ENCODE measurements around the gene MPRIP. TPM values are rescaled to one million over a fixed set of nuclear protein-coding genes. Genes with fewer than 3 reads are reported as not detected.
"Not testable (repeated sequence)": the region's sequence is repeated elsewhere in the genome, so short reads cannot be mapped to it uniquely, and the experiment has no call there.

MPRIP gene
- total RNA-seq, 1 donor from 2014 or later, result 423 TPM

- DNase-seq (ENCODE audit: low spot score), result no peak
Observed at GRCh38 chr17:17126131-17127110, 84.2 kb downstream of the MPRIP start.

GRCh38 chr17:17127156-17127555, 84.9 kb downstream of the MPRIP start:
- DNase-seq (ENCODE audit: low spot score), result no peak

DNA sequence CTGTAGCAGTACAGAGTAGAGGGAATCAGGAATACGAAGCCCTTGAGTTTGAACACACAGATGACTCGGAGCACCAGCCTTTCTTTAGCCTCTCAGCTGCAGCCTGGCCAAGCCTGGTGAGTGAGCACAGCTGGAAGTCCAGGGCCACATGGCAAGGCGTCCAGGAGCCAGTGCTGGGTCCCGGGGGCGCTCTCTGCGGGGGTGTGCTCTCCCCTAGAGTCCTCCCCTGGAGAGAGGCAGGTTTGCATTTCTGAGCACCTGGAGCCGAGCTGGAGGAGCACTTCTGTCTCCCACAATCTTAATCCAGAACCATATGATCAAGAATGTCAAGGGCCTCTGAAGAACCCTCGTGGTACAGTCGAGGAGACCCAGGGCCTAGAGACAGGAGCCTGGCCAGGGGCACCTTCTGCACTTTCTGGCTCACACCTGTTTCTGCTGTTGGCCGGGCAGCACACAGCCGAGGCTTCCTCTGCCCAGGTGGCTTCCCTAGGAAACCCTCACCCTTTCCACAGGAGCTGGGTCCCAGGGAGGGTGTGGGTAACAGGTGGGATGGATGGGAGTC, 85.6 kb downstream of the MPRIP start:
- DNase-seq (ENCODE audit: low spot score), result no peak

DNA sequence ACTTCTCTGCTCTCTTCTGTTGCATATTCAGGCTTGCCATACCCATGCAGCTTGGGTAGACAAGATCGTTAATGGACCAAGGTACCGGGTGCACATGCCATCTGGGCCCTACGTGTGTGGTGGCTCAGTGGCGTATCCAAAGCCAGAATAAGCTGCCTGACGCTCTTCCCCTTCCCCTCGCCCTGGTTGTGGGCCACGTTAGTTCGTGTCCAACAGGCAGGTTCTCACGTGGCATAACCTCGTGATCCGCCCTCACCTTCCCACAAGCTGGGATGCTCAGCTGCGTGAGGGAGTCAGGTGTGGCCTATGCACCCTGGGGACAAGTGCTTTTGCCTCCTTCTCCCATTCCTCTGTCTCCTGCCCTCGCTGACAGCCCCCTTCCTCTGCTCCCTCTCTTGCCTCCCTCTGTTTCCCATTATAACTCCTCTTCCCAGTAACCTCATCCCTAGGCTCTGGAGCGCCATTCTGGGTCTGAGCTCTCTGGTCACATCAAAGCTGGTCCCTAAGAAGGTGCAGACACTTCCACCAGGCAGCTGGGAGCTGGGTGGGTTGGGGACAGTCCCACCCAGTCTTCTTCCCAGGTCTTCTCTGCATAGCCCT, 86.3 kb downstream of the MPRIP start:
- no peak for DNase-seq (ENCODE audit: low spot score)

GRCh38 chr17:17129466-17129865, 87.2 kb downstream of the MPRIP start:
- no peak for DNase-seq (ENCODE audit: low spot score)

DNA sequence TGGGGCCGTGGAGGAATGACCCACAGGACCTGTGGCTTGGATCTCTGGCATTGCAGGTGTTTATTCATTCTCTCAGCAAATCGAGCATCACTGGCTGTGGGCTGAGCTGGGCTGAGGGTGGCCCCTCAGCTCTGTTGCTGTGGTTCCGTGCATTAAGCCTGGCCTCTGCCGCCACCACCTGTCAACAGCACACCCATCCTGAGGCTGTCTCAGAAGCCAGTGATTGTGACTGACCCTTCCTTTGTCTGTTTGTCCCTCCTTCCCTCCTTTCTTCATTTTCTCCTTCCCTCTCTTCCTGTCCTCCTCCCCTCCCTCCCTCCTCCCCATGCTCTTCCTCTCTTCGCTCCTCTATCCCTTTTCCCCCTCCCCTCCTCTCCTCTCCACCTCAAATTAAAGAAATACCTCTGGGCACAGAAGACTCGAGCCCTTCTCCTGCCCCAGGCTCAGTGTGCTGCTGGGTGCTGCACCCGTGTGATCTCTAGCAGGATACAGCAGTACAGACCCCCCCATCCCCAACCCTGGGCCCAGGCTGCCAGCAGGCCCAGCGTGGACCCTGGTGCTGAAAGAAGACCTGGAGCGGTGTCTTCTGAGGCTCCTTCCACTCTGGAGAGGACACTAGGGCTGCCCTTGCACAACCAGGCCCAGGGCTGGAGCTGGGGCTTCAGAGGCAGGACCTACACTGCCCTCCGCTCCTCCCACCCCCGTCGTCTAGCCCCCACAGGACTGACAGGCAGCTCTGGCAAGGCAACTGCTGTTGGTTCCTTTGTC, 88.0 kb downstream of the MPRIP start:
- no peak for DNase-seq (ENCODE audit: low spot score)

DNA sequence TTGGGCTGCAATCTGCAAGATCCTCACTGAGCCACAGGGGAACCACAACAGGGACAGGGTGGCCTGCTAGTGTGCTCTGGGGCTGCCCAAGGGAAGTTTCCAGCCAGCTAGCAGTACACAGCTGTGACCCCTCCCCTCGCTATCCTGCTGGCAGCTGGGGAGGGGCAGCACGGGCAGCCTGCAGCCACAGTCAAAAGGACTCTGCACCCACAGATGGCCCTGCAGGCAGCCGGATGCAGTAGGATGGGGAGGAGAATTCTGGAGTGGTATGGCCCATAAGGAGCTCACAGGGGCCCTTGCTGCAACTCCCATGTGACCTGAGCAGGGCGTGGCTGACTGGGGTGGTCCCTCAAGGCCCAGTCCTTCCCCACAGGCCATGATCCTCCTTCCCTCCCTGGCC, 89.6 kb downstream of the MPRIP start:
- DNase-seq (ENCODE audit: low spot score), result no peak

DNA sequence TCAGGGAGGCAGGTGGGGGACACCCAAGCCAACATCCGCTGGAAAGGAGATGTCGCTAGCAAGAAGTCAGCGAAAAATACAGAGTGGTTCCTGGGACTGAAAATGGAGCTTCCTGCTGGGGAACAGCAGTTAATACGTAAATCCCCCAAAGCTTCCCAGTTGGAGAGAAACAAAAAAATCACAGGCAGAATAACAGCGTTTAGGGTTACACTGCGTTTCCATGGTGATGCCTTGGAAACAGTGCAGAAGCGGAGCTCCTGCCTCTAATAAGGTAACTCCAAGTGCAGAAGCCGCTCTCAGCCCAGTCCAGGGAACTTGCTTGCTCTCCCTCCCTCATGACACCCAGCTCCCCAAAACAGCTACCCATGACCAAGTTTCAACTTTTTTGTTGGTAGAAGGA, 90.5 kb downstream of the MPRIP start:
- no peak for DNase-seq (ENCODE audit: low spot score)

GRCh38 chr17:17134051-17134956, 92.0 kb downstream of the MPRIP start:
- DNase-seq (ENCODE audit: low spot score), result no peak

GRCh38 chr17:17134957-17135333, 92.7 kb downstream of the MPRIP start:
- DNase-seq (ENCODE audit: low spot score), result no peak

DNA sequence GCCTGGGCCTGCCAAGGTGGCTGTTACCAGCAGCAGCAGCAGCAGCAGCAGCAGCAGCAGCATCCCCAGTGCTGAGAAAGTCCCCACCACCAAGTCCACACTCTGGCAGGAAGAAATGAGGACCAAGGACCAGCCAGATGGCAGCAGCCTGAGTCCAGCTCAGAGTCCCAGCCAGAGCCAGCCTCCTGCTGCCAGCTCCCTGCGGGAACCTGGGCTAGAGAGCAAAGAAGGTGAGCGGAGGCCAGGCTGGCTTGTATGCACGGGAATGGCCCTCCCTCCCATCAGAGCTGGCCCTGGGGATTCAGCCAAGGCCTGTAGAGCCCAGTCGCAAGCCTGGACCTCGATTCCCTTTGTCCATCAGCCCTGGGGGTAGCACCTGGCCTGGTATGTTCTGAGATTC, 94.0 kb downstream of the MPRIP start:
- DNase-seq (ENCODE audit: low spot score), result not testable (repeated sequence)

DNA sequence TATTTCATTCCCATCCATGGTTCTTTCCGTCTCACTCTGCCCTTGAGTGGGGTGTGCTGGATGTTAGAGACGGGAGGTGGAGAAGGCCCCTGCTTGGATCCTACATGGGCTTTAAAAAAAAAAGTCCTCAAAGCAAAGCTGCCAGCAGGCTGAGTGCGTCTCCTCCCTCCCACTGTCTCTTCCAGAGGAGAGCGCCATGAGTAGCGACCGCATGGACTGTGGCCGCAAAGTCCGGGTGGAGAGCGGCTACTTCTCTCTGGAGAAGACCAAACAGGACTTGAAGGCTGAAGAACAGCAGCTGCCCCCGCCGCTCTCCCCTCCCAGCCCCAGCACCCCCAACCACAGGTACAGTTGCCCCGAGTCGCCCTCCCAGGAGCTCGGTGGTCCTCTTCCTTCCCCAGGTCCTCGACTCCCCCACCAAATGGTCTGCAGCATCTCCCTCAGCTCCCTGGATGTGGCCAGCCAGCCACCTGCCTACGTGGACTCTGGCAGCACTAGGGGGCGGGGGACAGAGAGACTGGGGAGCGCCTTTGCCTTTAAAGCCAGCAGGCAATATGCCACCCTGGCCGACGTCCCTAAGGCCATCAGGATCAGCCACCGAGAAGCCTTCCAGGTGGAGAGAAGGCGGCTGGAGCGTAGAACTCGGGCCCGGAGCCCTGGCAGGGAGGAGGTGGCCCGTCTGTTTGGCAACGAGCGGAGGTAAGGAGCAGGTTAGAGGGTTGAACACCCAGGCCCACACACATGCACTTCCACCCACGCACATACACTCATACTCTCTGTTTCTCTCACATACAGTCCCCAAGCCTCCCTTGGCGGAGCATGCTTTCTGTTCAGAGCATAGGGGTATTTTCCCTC, 95.7 kb downstream of the MPRIP start:
- no peak for DNase-seq (ENCODE audit: low spot score)

- no peak for DNase-seq (ENCODE audit: low spot score)
Observed at GRCh38 chr17:17139972-17140589, 97.8 kb downstream of the MPRIP start.

GRCh38 chr17:17140590-17140980, 98.3 kb downstream of the MPRIP start:
- no peak for DNase-seq (ENCODE audit: low spot score)

DNA sequence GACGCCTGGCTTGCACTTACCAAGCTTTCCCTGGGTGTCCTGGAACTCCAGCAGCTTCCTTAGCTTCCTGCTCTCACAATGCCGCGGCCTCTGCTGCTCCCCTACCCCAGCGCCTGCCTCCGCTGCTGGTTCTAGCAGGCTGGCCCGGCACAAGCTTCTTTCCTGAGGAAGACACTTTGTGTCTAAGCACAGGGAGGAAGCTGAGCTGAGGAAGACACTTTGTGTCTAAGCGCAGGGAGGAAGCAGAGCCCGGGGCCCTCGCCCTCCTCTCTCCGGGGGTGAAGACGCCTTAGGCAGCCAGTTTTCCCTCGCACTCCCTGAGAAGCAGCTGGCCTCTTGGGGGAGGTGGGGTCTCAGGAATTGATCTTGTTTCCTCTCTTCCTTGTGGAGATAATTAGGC, 99.0 kb downstream of the MPRIP start:
- DNase-seq (ENCODE audit: low spot score), result no peak

DNA sequence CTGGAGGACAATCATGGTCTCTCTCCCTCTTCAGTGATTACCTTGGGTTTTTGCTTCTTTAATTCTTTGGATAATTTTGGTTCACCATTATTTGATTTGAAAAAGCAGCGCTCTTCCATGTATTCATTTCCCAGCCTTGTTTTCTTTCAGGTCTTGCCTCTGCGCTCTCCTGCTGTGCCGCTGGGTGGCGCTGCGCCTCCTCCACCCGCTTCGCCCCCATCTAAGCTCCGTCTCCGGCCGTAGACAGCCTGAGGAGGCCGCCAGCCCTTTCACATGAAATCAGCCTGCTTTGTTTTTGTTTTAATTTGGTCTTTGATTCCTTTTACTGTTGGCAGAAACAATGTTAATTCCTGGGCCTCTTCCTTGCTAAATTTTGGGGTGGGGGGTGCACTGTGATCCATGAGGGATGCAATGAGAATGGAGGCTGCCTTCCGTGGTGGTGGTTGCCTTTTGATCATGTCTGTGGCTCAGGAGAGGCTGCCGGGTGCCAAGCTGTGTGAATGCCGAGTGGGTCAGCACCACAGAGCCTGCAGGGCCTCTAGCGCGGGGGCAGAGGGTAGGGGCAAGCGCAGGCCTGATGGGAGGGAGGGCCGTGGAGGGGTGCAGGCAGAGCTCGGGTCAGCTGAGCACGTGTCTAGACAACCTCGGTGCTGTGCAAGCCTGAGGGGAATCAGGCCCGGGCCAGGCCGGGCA, 99.7 kb downstream of the MPRIP start:
- DNase-seq (ENCODE audit: low spot score), result no peak

GRCh38 chr17:17142556-17142955, 100.3 kb downstream of the MPRIP start:
- no peak for DNase-seq (ENCODE audit: low spot score)

- DNase-seq (ENCODE audit: low spot score), result no peak
Observed at GRCh38 chr17:17143501-17143900, 101.2 kb downstream of the MPRIP start.

GRCh38 chr17:17144061-17144460, 101.8 kb downstream of the MPRIP start:
- DNase-seq (ENCODE audit: low spot score), result no peak

All from ureter (tissue), 1 donor.